SK-N-SH (cell line): ENCODE data around the gene RGPD3.

Experiments used
- PBX3 ChIP-seq: IDR thresholded peaks from 2 replicates; pipeline ENCODE4; 2012
- POLR2AphosphoS5 ChIP-seq: IDR thresholded peaks from 2 replicates; pipeline ENCODE4 v1.6.1; 2012; ENCODE audit warnings: low read depth, low read length
- RAD21 ChIP-seq: IDR thresholded peaks from 2 replicates; pipeline ENCODE4 v1.6.1; 2012; ENCODE audit warnings: mild to moderate bottlenecking, low read length
- RXRA ChIP-seq: IDR thresholded peaks from 2 replicates; pipeline ENCODE4 v1.4.0; 2012; ENCODE audit warnings: low read depth, mild to moderate bottlenecking, borderline replicate concordance
- YY1 ChIP-seq: IDR thresholded peaks from 2 replicates; pipeline ENCODE4 v1.4.0; 2012; ENCODE audit warnings: low read depth, mild to moderate bottlenecking
- TF ChIP-seq, protein P1 (sequence below): IDR thresholded peaks from 2 replicates; pipeline ENCODE4 v1.6.1; 2012; ENCODE audit warnings: mild to moderate bottlenecking, low read depth, low read length, moderate library complexity
- TF ChIP-seq, protein P2 (sequence below): fragments of 200-600 bp; sonication (generic); IDR thresholded peaks from 2 replicates; pipeline ENCODE4 v1.6.1; 2017; ENCODE audit warnings: antibody characterized with exemption, mild to moderate bottlenecking, moderate library complexity

- TF ChIP-seq, protein P1, sequence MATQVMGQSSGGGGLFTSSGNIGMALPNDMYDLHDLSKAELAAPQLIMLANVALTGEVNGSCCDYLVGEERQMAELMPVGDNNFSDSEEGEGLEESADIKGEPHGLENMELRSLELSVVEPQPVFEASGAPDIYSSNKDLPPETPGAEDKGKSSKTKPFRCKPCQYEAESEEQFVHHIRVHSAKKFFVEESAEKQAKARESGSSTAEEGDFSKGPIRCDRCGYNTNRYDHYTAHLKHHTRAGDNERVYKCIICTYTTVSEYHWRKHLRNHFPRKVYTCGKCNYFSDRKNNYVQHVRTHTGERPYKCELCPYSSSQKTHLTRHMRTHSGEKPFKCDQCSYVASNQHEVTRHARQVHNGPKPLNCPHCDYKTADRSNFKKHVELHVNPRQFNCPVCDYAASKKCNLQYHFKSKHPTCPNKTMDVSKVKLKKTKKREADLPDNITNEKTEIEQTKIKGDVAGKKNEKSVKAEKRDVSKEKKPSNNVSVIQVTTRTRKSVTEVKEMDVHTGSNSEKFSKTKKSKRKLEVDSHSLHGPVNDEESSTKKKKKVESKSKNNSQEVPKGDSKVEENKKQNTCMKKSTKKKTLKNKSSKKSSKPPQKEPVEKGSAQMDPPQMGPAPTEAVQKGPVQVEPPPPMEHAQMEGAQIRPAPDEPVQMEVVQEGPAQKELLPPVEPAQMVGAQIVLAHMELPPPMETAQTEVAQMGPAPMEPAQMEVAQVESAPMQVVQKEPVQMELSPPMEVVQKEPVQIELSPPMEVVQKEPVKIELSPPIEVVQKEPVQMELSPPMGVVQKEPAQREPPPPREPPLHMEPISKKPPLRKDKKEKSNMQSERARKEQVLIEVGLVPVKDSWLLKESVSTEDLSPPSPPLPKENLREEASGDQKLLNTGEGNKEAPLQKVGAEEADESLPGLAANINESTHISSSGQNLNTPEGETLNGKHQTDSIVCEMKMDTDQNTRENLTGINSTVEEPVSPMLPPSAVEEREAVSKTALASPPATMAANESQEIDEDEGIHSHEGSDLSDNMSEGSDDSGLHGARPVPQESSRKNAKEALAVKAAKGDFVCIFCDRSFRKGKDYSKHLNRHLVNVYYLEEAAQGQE, result no peak
- TF ChIP-seq YY1 (no peak), RXRA (no peak), RAD21 (no peak), POLR2AphosphoS5 (no peak), PBX3 (no peak)
- TF ChIP-seq, protein P2, sequence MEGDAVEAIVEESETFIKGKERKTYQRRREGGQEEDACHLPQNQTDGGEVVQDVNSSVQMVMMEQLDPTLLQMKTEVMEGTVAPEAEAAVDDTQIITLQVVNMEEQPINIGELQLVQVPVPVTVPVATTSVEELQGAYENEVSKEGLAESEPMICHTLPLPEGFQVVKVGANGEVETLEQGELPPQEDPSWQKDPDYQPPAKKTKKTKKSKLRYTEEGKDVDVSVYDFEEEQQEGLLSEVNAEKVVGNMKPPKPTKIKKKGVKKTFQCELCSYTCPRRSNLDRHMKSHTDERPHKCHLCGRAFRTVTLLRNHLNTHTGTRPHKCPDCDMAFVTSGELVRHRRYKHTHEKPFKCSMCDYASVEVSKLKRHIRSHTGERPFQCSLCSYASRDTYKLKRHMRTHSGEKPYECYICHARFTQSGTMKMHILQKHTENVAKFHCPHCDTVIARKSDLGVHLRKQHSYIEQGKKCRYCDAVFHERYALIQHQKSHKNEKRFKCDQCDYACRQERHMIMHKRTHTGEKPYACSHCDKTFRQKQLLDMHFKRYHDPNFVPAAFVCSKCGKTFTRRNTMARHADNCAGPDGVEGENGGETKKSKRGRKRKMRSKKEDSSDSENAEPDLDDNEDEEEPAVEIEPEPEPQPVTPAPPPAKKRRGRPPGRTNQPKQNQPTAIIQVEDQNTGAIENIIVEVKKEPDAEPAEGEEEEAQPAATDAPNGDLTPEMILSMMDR, result no peak
These were observed 109.7 kb downstream of the RGPD3 start for GRCh38 chr2:106358521-106358920.
